Measurements from ENCODE around the gene RPS6KA2.

RPS6KA2 gene

DNA sequence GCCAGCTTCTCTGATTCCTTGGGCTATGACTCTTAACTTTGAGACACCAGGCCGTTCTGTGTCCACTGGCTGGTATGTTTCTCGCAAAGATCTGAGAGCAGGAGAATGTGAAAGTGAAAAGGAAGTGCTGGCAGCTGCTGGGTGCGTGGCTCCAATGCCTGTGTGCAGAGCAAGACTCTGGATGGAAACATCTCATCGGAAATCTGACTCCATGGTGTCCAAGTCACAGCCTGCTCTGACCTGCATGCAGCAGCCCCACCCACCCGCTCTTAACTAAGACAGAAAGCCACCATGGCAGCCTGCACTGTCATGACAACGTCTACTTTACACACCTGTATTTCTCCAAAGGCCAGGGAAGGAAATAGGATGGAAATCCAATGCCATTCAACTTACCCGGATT lies 178.0 kb downstream of the RPS6KA2 start:
- Histone ChIP-seq H3K4me1 (ENCODE audit: insufficient read depth, low read length) (no peaks in the 10 kb centered on the region), H3K4me2 (ENCODE audit: insufficient read depth, low read length) (no peak overlapping the region), H3K79me2 (ENCODE audit: insufficient read depth, low read length) (no peaks in the 10 kb centered on the region), H3K27ac (ENCODE audit: low read length) (no peak overlapping the region), H3K9ac (ENCODE audit: low read depth, low read length) (no peak overlapping the region), H4K20me1 (ENCODE audit: insufficient read depth, low read length) (no peaks in the 10 kb centered on the region; the same call in 1 of the 2 replicates), H3K4me3 (ENCODE audit: low read depth in 1 of 2, low read length in 2 of 2) (no peak overlapping the region), H2AFZ (ENCODE audit: low read depth, low read length) (no peak overlapping the region), H3K36me3 (ENCODE audit: insufficient read depth, low read length) (no peaks in the 10 kb centered on the region), H3K27me3 (ENCODE audit: insufficient read depth, low read length, poor library complexity) (no peaks in the 10 kb centered on the region), H3K9me3 (ENCODE audit: insufficient read depth, low read length, severe bottlenecking) (peaks cover 7% of the 10 kb centered on the region)
- DNase-seq = no peak
- ATAC-seq (ENCODE audit: insufficient read depth, low read depth) = peak; percentile 44; the same call in 2 of the 3 replicates
- TF ChIP-seq CTCF (IDR thresholded peaks at IDR 0.05; ENCODE audit: borderline replicate concordance, extremely low read depth, low read length, poor library complexity, severe bottlenecking) (no peak), EZH2 (IDR thresholded peaks at IDR 0.05; ENCODE audit: borderline replicate concordance, low read depth, low read length, severe bottlenecking) (no peak)

DNA sequence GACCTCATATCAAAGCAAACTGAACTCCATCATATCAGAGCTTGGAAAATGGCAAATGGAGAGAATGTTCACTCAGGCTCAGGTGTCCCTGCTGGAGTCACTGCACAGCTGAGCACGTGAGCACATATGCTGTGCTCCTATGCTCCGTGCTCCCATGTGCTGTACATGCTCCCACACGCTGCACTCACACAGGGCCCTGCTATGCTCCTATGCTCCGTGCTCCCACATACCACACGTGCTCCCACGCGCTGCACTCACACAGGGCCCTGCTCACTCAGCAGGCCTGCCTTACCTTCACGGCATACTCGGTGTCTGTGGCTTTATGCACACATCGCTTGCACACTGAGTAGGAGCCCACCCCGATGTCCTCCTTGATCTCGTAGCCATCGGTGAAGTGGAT lies 178.6 kb downstream of the RPS6KA2 start:
- TF ChIP-seq EZH2 (IDR thresholded peaks at IDR 0.05; ENCODE audit: borderline replicate concordance, low read depth, low read length, severe bottlenecking) (no peak), CTCF (IDR thresholded peaks at IDR 0.05; ENCODE audit: borderline replicate concordance, extremely low read depth, low read length, poor library complexity, severe bottlenecking) (no peak)
- no peak overlapping the region for H3K4me3 ChIP-seq (ENCODE audit: low read depth in 1 of 2, low read length in 2 of 2)
- peaks cover 7% of the 10 kb centered on the region for H3K9me3 ChIP-seq (ENCODE audit: insufficient read depth, low read length, severe bottlenecking)
- no peak overlapping the region for H2AFZ ChIP-seq (ENCODE audit: low read depth, low read length)
- no peaks in the 10 kb centered on the region for H3K79me2 ChIP-seq (ENCODE audit: insufficient read depth, low read length)
- no peak overlapping the region for H3K9ac ChIP-seq (ENCODE audit: low read depth, low read length)
- ATAC-seq (ENCODE audit: insufficient read depth, low read depth) (0 out of 3 replicates have a peak, but pooled peaks have one; percentile 12), DNase-seq (no peak)
- no peaks in the 10 kb centered on the region; the same call in 1 of the 2 replicates for H4K20me1 ChIP-seq (ENCODE audit: insufficient read depth, low read length)
- H3K4me1 ChIP-seq (ENCODE audit: insufficient read depth, low read length) = no peaks in the 10 kb centered on the region
- H3K4me2 ChIP-seq (ENCODE audit: insufficient read depth, low read length) = no peak overlapping the region
- H3K27ac ChIP-seq (ENCODE audit: low read length) = no peak overlapping the region
- H3K36me3 ChIP-seq (ENCODE audit: insufficient read depth, low read length) = no peaks in the 10 kb centered on the region
- no peaks in the 10 kb centered on the region for H3K27me3 ChIP-seq (ENCODE audit: insufficient read depth, low read length, poor library complexity)

- DNase-seq (no peak), ATAC-seq (ENCODE audit: insufficient read depth, low read depth) (no peak)
- TF ChIP-seq EZH2 (IDR thresholded peaks at IDR 0.05; ENCODE audit: borderline replicate concordance, low read depth, low read length, severe bottlenecking) (no peak), CTCF (IDR thresholded peaks at IDR 0.05; ENCODE audit: borderline replicate concordance, extremely low read depth, low read length, poor library complexity, severe bottlenecking) (no peak)
- Histone ChIP-seq H3K36me3 (ENCODE audit: insufficient read depth, low read length) (no peaks in the 10 kb centered on the region), H3K27ac (ENCODE audit: low read length) (no peak overlapping the region), H3K4me3 (ENCODE audit: low read depth in 1 of 2, low read length in 2 of 2) (no peak overlapping the region), H3K4me1 (ENCODE audit: insufficient read depth, low read length) (no peaks in the 10 kb centered on the region), H4K20me1 (ENCODE audit: insufficient read depth, low read length) (no peaks in the 10 kb centered on the region; the same call in 1 of the 2 replicates), H2AFZ (ENCODE audit: low read depth, low read length) (no peak overlapping the region), H3K9me3 (ENCODE audit: insufficient read depth, low read length, severe bottlenecking) (peaks cover 7% of the 10 kb centered on the region), H3K27me3 (ENCODE audit: insufficient read depth, low read length, poor library complexity) (no peaks in the 10 kb centered on the region), H3K4me2 (ENCODE audit: insufficient read depth, low read length) (no peak overlapping the region), H3K9ac (ENCODE audit: low read depth, low read length) (no peak overlapping the region), H3K79me2 (ENCODE audit: insufficient read depth, low read length) (no peaks in the 10 kb centered on the region)
These were observed 180.4 kb downstream of the RPS6KA2 start for GRCh38 chr6:166446567-166447065.
